ENCODE measurements around the gene ANKRD33.

GRCh38 chr12:51938726-51939125, 50.8 kb downstream of the ANKRD33 start:
- TF ChIP-seq PPARA (CRISPR knock-in tag; IDR thresholded peaks at IDR 0.05; ENCODE audit: borderline replicate concordance) (no peak), ZNF8 (CRISPR knock-in tag; IDR thresholded peaks at IDR 0.05) (no peak)
